Caco-2 (cell line): ENCODE measurements around the gene TSC22D3. TPM values are rescaled to one million over a fixed set of nuclear protein-coding genes. Genes with fewer than 3 reads are reported as not detected.

Experiments used
- BruUV-seq: library from RNA; stranded (reverse); fragments of 400-500 nt; replicated peaks from 2 replicates; lab custom pipeline; 2021; lab: Mats Ljungman, UMichigan
- CTCF ChIA-PET: fragments of 300-600 bp; sonication (Branson Sonifier 250); formaldehyde crosslinking; loops from one replicate; lab custom pipeline; 2022; ENCODE audit warnings: antibody characterized with exemption; lab: Charles Lee
- POLR2A ChIA-PET: fragments of 300-600 bp; sonication (Branson Sonifier 250); formaldehyde crosslinking; loops from one replicate; lab custom pipeline; 2022; ENCODE audit warnings: antibody characterized with exemption; lab: Charles Lee
- DNase-seq, 2 experiments: peaks; one replicate each; pipeline versions ENCODE4 v3.0.0 to v3.0.0-alpha.2; 2020 to 2022
- H3K27me3 ChIP-seq: replicated peaks from 2 replicates; pipeline ENCODE4 v1.6.0; 2011; ENCODE audit warnings: low read length; ENCODE audit not compliant: control insufficient read depth, insufficient read depth
- H3K36me3 ChIP-seq: 2 replicates; pipeline ENCODE4 v1.5.1; 2011; ENCODE audit warnings: low read length; ENCODE audit not compliant: control insufficient read depth, insufficient read depth
- H3K4me1 ChIP-seq: fragments of 250-450 bp; sonication (Bioruptor Pico); 2 replicates; pipeline ENCODE4 v1.5.1; 2020; ENCODE audit warnings: mild to moderate bottlenecking
- H3K4me3 ChIP-seq: 2 replicates; pipeline ENCODE4 v1.5.1; 2011; ENCODE audit warnings: low read depth, mild to moderate bottlenecking, control low read depth, low read length
- H3K9me3 ChIP-seq: fragments of 250-450 bp; sonication (Bioruptor Pico); 2 replicates; pipeline ENCODE4 v1.5.1; 2020; ENCODE audit warnings: mild to moderate bottlenecking, moderate library complexity
- H3K27ac Mint-ChIP-seq: one replicate; pipeline ENCODE4 v1.8.0; 2022; ENCODE audit warnings: mixed read lengths; ENCODE audit not compliant: unreplicated experiment
- H3K27me3 Mint-ChIP-seq: one replicate; pipeline ENCODE4 v1.8.0; 2022; ENCODE audit warnings: mixed read lengths; ENCODE audit not compliant: insufficient read depth, unreplicated experiment
- H3K36me3 Mint-ChIP-seq: one replicate; pipeline ENCODE4 v1.8.0; 2022; ENCODE audit warnings: mild to moderate bottlenecking, mixed read lengths; ENCODE audit not compliant: insufficient read depth, unreplicated experiment
- H3K4me1 Mint-ChIP-seq: one replicate; pipeline ENCODE4 v1.8.0; 2022; ENCODE audit warnings: low read depth, mixed read lengths; ENCODE audit not compliant: unreplicated experiment
- H3K4me3 Mint-ChIP-seq: one replicate; pipeline ENCODE4 v1.8.0; 2022; ENCODE audit warnings: mild to moderate bottlenecking, moderate library complexity, mixed read lengths; ENCODE audit not compliant: unreplicated experiment
- H3K9me3 Mint-ChIP-seq: one replicate; pipeline ENCODE4 v1.8.0; 2022; ENCODE audit warnings: mixed read lengths; ENCODE audit not compliant: unreplicated experiment
- CTCF ChIP-seq, 2 experiments: fragments of 200-600 bp in 1 of 2; IDR thresholded peaks; 1 replicate in 1 of 2; 2 replicates in 1 of 2; pipeline versions ENCODE4 v1.5.1 to v1.8.0; 2011 to 2022; ENCODE audit warnings: antibody characterized with exemption in 1 of 2, control low read depth in 1 of 2, inconsistent platforms in 1 of 2, low read depth in 1 of 2, low read length in 1 of 2, mild to moderate bottlenecking in 1 of 2, moderate library complexity in 1 of 2; ENCODE audit not compliant: insufficient read depth in 1 of 2, severe bottlenecking in 1 of 2, unreplicated experiment in 1 of 2
- intact Hi-C: fragments of 100-400 bp; cut with micrococcal nuclease; formaldehyde crosslinking; loops from one replicate; pipeline ENCODE4 v1.10.0; 2022; ENCODE audit not compliant: unreplicated experiment
- total RNA-seq: library from RNA; stranded (reverse); gene quantifications from 2 replicates; pipeline ENCODE4 v1.2.3, GENCODE V29; 2022

Gene TSC22D3
- total RNA-seq, 1 experiment from 2014 or later, result 2.2 TPM

GRCh38 chrX:107683931-107684330 lies 91.7 kb downstream of the TSC22D3 start:
- no peak for TF ChIP-seq CTCF (IDR thresholded peaks at IDR 0.05; ENCODE audit: insufficient read depth in 1 of 2, low read depth in 1 of 2, low read length in 1 of 2, severe bottlenecking in 1 of 2, unreplicated experiment in 1 of 2)
- DNase-seq, result no peak
- ChIA-PET POLR2A (no interaction called here), CTCF (no interaction called here)
- Mint-ChIP-seq H3K27me3 (no peaks in the 10 kb centered on the region), H3K4me3 (no peak overlapping the region), H3K9me3 (no peaks in the 10 kb centered on the region), H3K36me3 (no peaks in the 10 kb centered on the region), H3K27ac (no peak overlapping the region), H3K4me1 (no peaks in the 10 kb centered on the region)
- intact Hi-C loops, result no loop called here
- H3K9me3 ChIP-seq, result no peaks in the 10 kb centered on the region
- H3K4me3 ChIP-seq, result no peak overlapping the region
- no TSS peak for BruUV-seq
- no peaks in the 10 kb centered on the region for H3K27me3 ChIP-seq
- H3K36me3 ChIP-seq, result no peaks in the 10 kb centered on the region
- no peaks in the 10 kb centered on the region for H3K4me1 ChIP-seq

- Mint-ChIP-seq H3K9me3 (no peaks in the 10 kb centered on the region), H3K27ac (no peak overlapping the region), H3K4me1 (no peaks in the 10 kb centered on the region), H3K4me3 (no peak overlapping the region), H3K36me3 (no peaks in the 10 kb centered on the region), H3K27me3 (no peaks in the 10 kb centered on the region)
- Histone ChIP-seq H3K9me3 (no peaks in the 10 kb centered on the region), H3K27me3 (no peaks in the 10 kb centered on the region), H3K4me1 (no peaks in the 10 kb centered on the region), H3K36me3 (no peaks in the 10 kb centered on the region), H3K4me3 (no peak overlapping the region)
- ChIA-PET POLR2A (no interaction called here), CTCF (interaction anchor here (0.5 kb wide), 1 partner anchor 159 kb away, joined by 4 read pairs; no protein-coding TSS in a partner anchor)
- no TSS peak for BruUV-seq
- TF ChIP-seq CTCF (IDR thresholded peaks at IDR 0.05; ENCODE audit: insufficient read depth in 1 of 2, low read depth in 1 of 2, low read length in 1 of 2, severe bottlenecking in 1 of 2, unreplicated experiment in 1 of 2), result no peak
- intact Hi-C loops, result no loop called here
- no peak for DNase-seq
Measured at GRCh38 chrX:107683124-107683895, 92.3 kb downstream of the TSC22D3 start.

- Histone ChIP-seq H3K9me3 (no peaks in the 10 kb centered on the region), H3K4me1 (0 out of 2 replicates have a peak, but pooled peaks cover 4% of the 10 kb centered on the region), H3K27me3 (no peaks in the 10 kb centered on the region), H3K4me3 (no peak overlapping the region), H3K36me3 (no peaks in the 10 kb centered on the region)
- ChIA-PET CTCF (no interaction called here), POLR2A (no interaction called here)
- intact Hi-C loops, result no loop called here
- no peak for TF ChIP-seq CTCF (IDR thresholded peaks at IDR 0.05; ENCODE audit: insufficient read depth in 1 of 2, low read depth in 1 of 2, low read length in 1 of 2, severe bottlenecking in 1 of 2, unreplicated experiment in 1 of 2)
- H3K27ac Mint-ChIP-seq, result no peak overlapping the region
- H3K4me3 Mint-ChIP-seq, result no peak overlapping the region
- H3K36me3 Mint-ChIP-seq, result no peaks in the 10 kb centered on the region
- DNase-seq, result no peak
- H3K27me3 Mint-ChIP-seq, result no peaks in the 10 kb centered on the region
- no TSS peak for BruUV-seq
- no peaks in the 10 kb centered on the region for H3K9me3 Mint-ChIP-seq
- H3K4me1 Mint-ChIP-seq, result no peaks in the 10 kb centered on the region
Measured at GRCh38 chrX:107682256-107682655, 93.3 kb downstream of the TSC22D3 start.
